ENCODE results near the gene OR1C1.
"Not testable (repeated sequence)": the region's sequence is repeated elsewhere in the genome, so short reads cannot be mapped to it uniquely, and the experiment has no call there.

The OR1C1 gene, protein sequence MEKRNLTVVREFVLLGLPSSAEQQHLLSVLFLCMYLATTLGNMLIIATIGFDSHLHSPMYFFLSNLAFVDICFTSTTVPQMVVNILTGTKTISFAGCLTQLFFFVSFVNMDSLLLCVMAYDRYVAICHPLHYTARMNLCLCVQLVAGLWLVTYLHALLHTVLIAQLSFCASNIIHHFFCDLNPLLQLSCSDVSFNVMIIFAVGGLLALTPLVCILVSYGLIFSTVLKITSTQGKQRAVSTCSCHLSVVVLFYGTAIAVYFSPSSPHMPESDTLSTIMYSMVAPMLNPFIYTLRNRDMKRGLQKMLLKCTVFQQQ

GRCh38 chr1:247760456-247760855 lies at the start of gene OR1C1:
TSS of gene OR1C1 (minus strand) at chr1:247760556. CDS start at chr1:247758406, 2,150 bp downstream.
- in situ Hi-C loops (cut with MboI; ENCODE audit: low sequenced_read_pairs, unreplicated experiment) = no loop called here
- TF ChIP-seq, protein P1, sequence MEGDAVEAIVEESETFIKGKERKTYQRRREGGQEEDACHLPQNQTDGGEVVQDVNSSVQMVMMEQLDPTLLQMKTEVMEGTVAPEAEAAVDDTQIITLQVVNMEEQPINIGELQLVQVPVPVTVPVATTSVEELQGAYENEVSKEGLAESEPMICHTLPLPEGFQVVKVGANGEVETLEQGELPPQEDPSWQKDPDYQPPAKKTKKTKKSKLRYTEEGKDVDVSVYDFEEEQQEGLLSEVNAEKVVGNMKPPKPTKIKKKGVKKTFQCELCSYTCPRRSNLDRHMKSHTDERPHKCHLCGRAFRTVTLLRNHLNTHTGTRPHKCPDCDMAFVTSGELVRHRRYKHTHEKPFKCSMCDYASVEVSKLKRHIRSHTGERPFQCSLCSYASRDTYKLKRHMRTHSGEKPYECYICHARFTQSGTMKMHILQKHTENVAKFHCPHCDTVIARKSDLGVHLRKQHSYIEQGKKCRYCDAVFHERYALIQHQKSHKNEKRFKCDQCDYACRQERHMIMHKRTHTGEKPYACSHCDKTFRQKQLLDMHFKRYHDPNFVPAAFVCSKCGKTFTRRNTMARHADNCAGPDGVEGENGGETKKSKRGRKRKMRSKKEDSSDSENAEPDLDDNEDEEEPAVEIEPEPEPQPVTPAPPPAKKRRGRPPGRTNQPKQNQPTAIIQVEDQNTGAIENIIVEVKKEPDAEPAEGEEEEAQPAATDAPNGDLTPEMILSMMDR (IDR thresholded peaks at IDR 0.05; ENCODE audit: borderline replicate concordance, control extremely low read depth, extremely low read depth, insufficient read depth, missing control alignments) = no peak
- no peak for DNase-seq (ENCODE audit: low spot score)

DNA sequence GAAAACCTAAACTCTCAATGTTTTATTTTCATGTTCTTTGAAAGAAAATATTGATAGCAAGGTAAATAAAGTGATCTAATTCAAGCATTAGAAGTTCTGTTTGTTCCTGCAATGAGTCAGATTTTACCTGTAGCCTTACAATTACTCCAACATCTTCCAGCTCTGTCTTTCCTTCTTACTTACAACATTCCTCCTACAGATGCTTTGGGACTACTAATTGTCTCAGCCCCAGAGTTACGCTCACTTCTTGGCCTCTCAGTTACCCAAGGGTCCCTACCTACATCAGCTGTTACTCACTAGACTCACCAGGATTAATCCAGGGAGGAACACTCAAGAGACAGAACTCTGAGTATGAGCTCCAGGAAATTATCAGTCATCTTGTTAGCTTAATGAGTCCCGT lies 37.2 kb upstream of the OR1C1 start:
- TF ChIP-seq, protein P1 (IDR thresholded peaks at IDR 0.05; ENCODE audit: borderline replicate concordance, control extremely low read depth, extremely low read depth, insufficient read depth, missing control alignments) = no peak
- in situ Hi-C loops (cut with MboI; ENCODE audit: low sequenced_read_pairs, unreplicated experiment) = no loop called here
- DNase-seq (ENCODE audit: low spot score) = no peak

DNA sequence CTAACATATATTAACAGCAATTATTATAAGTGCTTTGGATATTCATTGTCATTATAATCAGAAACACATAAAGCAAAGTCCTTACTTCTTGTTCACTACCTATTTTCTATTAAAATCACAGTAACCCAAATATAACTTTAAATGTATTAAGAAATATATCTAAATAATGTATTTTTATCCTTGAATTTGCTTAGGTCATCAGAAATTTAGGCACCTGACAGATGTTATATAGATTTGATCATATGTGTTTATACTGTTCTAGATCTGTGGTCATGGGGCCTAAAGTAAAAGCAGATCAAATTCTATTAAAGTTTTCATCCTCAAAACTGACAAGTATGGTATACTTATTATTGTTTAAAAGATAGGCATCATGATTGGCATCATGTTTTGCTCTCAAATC lies 9.2 kb upstream of the OR1C1 start:
- TF ChIP-seq, protein P1 (IDR thresholded peaks at IDR 0.05; ENCODE audit: borderline replicate concordance, control extremely low read depth, extremely low read depth, insufficient read depth, missing control alignments) = no peak
- DNase-seq (ENCODE audit: low spot score) = no peak
- in situ Hi-C loops (cut with MboI; ENCODE audit: low sequenced_read_pairs, unreplicated experiment) = no loop called here

- in situ Hi-C loops (cut with MboI; ENCODE audit: low sequenced_read_pairs, unreplicated experiment); DNase-seq (ENCODE audit: low spot score): not testable (repeated sequence)
These were observed 6.0 kb downstream of the OR1C1 start for GRCh38 chr1:247754311-247754710.

DNA sequence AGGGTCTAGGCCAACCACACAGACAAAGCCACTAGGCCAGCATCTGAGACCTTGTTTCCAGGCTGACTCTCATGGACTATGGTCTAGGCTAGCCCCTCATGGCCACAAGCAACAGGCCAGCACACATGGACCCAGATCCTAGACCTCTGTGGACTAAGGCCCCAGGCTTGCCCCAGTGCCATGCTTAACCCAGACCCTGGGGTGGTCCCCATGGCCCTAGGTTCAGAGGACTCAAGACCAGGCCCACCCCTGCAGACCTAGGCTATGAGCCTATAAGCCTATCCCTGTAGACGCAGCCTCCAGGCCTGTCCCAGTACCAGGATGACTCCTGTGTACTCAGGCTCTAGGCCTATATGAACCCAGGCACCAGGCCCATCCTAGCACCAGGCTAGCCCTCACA lies 10.5 kb downstream of the OR1C1 start:
- TF ChIP-seq, protein P1 (IDR thresholded peaks at IDR 0.05; ENCODE audit: borderline replicate concordance, control extremely low read depth, extremely low read depth, insufficient read depth, missing control alignments) = no peak
- in situ Hi-C loops (cut with MboI; ENCODE audit: low sequenced_read_pairs, unreplicated experiment) = no loop called here
- DNase-seq (ENCODE audit: low spot score) = no peak

DNA sequence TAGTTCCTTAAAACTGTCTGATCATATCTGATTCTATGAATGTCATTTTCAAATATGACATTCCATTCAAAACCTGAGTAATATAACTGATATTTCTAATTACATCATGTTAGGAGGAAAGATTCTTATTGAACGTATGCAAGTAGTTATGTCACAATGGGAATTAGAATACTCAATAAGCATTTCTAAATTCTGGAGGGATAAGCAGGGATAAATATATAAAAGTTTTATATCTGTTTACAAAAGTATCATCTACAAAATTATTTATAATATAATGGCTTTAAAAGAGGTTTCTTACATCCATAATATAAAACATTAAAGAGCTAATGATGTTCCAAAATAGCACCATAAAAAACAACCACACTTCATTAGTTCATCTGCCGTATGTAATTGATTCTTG lies 12.3 kb downstream of the OR1C1 start, which contains the start of gene OR14A2:
TSS of gene OR14A2 (minus strand) at position 101 of the 400 bp plus-strand sequence.
- TF ChIP-seq, protein P1 (IDR thresholded peaks at IDR 0.05; ENCODE audit: borderline replicate concordance, control extremely low read depth, extremely low read depth, insufficient read depth, missing control alignments) = no peak
- in situ Hi-C loops (cut with MboI; ENCODE audit: low sequenced_read_pairs, unreplicated experiment) = no loop called here
- DNase-seq (ENCODE audit: low spot score) = no peak

- no peak for DNase-seq (ENCODE audit: low spot score)
- TF ChIP-seq, protein P1 (IDR thresholded peaks at IDR 0.05; ENCODE audit: borderline replicate concordance, control extremely low read depth, extremely low read depth, insufficient read depth, missing control alignments) = no peak
- in situ Hi-C loops (cut with MboI; ENCODE audit: low sequenced_read_pairs, unreplicated experiment) = no loop called here
These were observed 12.7 kb downstream of the OR1C1 start for GRCh38 chr1:247747616-247748015.

Measured in GM13976 (cell line).